22Rv1 (cell line): ENCODE results near the gene ZSCAN18.

Experiments
- CTCF ChIP-seq: fragments of 450-650 bp; IDR thresholded peaks from 2 replicates; pipeline ENCODE4 v1.5.1; 2017; ENCODE audit warnings: mild to moderate bottlenecking
- ZFX ChIP-seq: fragments of 450-650 bp; IDR thresholded peaks from 2 replicates; pipeline ENCODE4 v1.6.1; 2017; ENCODE audit warnings: antibody characterized with exemption, borderline replicate concordance

- no peak for TF ChIP-seq CTCF
- TF ChIP-seq ZFX, result no peak
Observed at GRCh38 chr19:58079792-58080191, 18.2 kb downstream of the ZSCAN18 start.
